ENCODE results near the gene TMEM203. TPM values are rescaled to one million over a fixed set of nuclear protein-coding genes. Genes with fewer than 3 reads are reported as not detected.

TMEM203 gene
- polyA plus RNA-seq, 1 donor from 2014 or later = 61.1 TPM

- no peaks in the 10 kb centered on the region for H3K9me3 ChIP-seq (ENCODE audit: low read length)
- H3K27ac ChIP-seq (ENCODE audit: low read length) = no peak overlapping the region
- H3K4me3 ChIP-seq (ENCODE audit: low read length) = no peak overlapping the region
- H3K27me3 ChIP-seq (ENCODE audit: insufficient read depth, low read depth, low read length) = peaks cover 89% of the 10 kb centered on the region
- no peaks in the 10 kb centered on the region for H3K9me2 ChIP-seq (ENCODE audit: insufficient read depth, low read length)
- no peak overlapping the region for H3K9ac ChIP-seq (ENCODE audit: low read length)
- TF ChIP-seq, protein P1, sequence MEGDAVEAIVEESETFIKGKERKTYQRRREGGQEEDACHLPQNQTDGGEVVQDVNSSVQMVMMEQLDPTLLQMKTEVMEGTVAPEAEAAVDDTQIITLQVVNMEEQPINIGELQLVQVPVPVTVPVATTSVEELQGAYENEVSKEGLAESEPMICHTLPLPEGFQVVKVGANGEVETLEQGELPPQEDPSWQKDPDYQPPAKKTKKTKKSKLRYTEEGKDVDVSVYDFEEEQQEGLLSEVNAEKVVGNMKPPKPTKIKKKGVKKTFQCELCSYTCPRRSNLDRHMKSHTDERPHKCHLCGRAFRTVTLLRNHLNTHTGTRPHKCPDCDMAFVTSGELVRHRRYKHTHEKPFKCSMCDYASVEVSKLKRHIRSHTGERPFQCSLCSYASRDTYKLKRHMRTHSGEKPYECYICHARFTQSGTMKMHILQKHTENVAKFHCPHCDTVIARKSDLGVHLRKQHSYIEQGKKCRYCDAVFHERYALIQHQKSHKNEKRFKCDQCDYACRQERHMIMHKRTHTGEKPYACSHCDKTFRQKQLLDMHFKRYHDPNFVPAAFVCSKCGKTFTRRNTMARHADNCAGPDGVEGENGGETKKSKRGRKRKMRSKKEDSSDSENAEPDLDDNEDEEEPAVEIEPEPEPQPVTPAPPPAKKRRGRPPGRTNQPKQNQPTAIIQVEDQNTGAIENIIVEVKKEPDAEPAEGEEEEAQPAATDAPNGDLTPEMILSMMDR (IDR thresholded peaks at IDR 0.05; ENCODE audit: poor library complexity, severe bottlenecking) = no peak
- TF ChIP-seq POLR2AphosphoS5 (IDR thresholded peaks at IDR 0.05) (no peak), SMC3 (conservative IDR thresholded peaks at IDR 0.05; ENCODE audit: poor library complexity) (no peak), EZH2 (IDR thresholded peaks at IDR 0.05; ENCODE audit: borderline replicate concordance, insufficient read depth, low read length, poor library complexity, severe bottlenecking) (no peak), EP300 (conservative IDR thresholded peaks at IDR 0.05; ENCODE audit: poor library complexity, severe bottlenecking) (no peak), MXI1 (conservative IDR thresholded peaks at IDR 0.05; ENCODE audit: poor library complexity, severe bottlenecking) (no peak), RAD21 (conservative IDR thresholded peaks at IDR 0.05) (no peak), REST (IDR thresholded peaks at IDR 0.05; ENCODE audit: borderline replicate concordance) (no peak), TAF1 (IDR thresholded peaks at IDR 0.05; ENCODE audit: low read depth) (no peak)
- H3K79me2 ChIP-seq (replicated peaks; ENCODE audit: insufficient read depth, low read length) = no peaks in the 10 kb centered on the region
- H3K36me3 ChIP-seq (ENCODE audit: insufficient read depth, low read length) = no peaks in the 10 kb centered on the region
- no peak overlapping the region for H2AFZ ChIP-seq (ENCODE audit: low read depth, low read length)
- H3F3A ChIP-seq (ENCODE audit: insufficient read depth, low read length, poor library complexity, severe bottlenecking) = no peaks in the 10 kb centered on the region
- no peaks in the 10 kb centered on the region for H4K20me1 ChIP-seq (ENCODE audit: insufficient read depth)
- no peak overlapping the region for H3K4me2 ChIP-seq (ENCODE audit: low read length)
These were observed 43.6 kb downstream of the TMEM203 start for GRCh38 chr9:137161558-137162486.

DNA sequence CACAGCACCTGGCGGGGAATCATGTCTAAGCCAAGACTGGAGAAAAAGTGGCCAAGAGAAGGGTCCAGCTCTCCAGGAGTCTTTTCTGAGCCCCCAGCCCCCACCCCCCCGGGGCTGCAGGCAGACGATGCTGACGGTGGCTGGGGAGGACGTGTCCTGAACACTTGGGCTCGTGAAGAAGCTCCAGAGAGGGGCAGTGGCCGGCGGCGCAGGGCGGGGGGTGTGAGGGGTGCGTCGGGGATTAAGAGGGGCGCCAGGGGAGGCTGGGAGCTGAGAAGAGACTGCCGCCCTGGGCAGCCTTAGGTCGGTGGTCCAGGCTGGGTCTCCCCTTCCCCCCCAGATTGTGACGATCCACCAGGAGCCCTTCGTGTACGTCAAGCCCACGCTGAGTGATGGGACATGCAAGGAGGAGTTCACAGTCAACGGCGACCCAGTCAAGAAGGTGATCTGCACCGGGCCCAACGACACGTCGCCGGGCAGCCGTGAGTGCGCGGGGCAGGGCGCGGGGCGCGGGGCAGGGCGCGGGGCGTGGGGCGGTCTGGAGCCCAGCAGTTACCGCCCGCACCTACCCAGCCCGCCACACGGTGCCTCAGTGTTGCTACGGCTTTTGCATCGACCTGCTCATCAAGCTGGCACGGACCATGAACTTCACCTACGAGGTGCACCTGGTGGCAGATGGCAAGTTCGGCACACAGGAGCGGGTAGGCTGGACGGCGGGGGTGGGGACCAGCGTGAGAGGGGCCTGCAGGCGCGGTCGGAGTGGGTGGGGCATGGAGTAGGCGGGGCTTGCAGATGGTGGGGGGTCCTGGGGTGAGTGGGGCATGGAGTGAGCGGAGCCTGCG, 44.5 kb downstream of the TMEM203 start:
- H3K9me2 ChIP-seq (ENCODE audit: insufficient read depth, low read length) = no peaks in the 10 kb centered on the region
- no peak overlapping the region for H2AFZ ChIP-seq (ENCODE audit: low read depth, low read length)
- H4K20me1 ChIP-seq (ENCODE audit: insufficient read depth) = no peaks in the 10 kb centered on the region
- no peaks in the 10 kb centered on the region for H3K36me3 ChIP-seq (ENCODE audit: insufficient read depth, low read length)
- no peak overlapping the region for H3K9ac ChIP-seq (ENCODE audit: low read length)
- H3K9me3 ChIP-seq (ENCODE audit: low read length) = no peaks in the 10 kb centered on the region
- H3K27me3 ChIP-seq (ENCODE audit: insufficient read depth, low read depth, low read length) = peaks cover 94% of the 10 kb centered on the region
- H3K4me3 ChIP-seq (ENCODE audit: low read length) = no peak overlapping the region
- no peak for TF ChIP-seq RAD21 (conservative IDR thresholded peaks at IDR 0.05)
- no peak for TF ChIP-seq EP300 (conservative IDR thresholded peaks at IDR 0.05; ENCODE audit: poor library complexity, severe bottlenecking)
- TF ChIP-seq REST (IDR thresholded peaks at IDR 0.05; ENCODE audit: borderline replicate concordance) = no peak
- no peak for TF ChIP-seq POLR2AphosphoS5 (IDR thresholded peaks at IDR 0.05)
- no peak for TF ChIP-seq SMC3 (conservative IDR thresholded peaks at IDR 0.05; ENCODE audit: poor library complexity)
- TF ChIP-seq TAF1 (IDR thresholded peaks at IDR 0.05; ENCODE audit: low read depth) = no peak
- no peak for TF ChIP-seq EZH2 (IDR thresholded peaks at IDR 0.05; ENCODE audit: borderline replicate concordance, insufficient read depth, low read length, poor library complexity, severe bottlenecking)
- TF ChIP-seq, protein P1 (IDR thresholded peaks at IDR 0.05; ENCODE audit: poor library complexity, severe bottlenecking) = no peak
- TF ChIP-seq MXI1 (conservative IDR thresholded peaks at IDR 0.05; ENCODE audit: poor library complexity, severe bottlenecking) = no peak
- no peaks in the 10 kb centered on the region for H3K79me2 ChIP-seq (replicated peaks; ENCODE audit: insufficient read depth, low read length)
- no peak overlapping the region for H3K4me2 ChIP-seq (ENCODE audit: low read length)
- H3K27ac ChIP-seq (ENCODE audit: low read length) = no peak overlapping the region
- no peaks in the 10 kb centered on the region for H3F3A ChIP-seq (ENCODE audit: insufficient read depth, low read length, poor library complexity, severe bottlenecking)
